Nephron progenitor cell (in vitro differentiated cells): ENCODE measurements around the gene P2RY2.

ENCODE experiments used
- DNase-seq: peaks from one replicate; pipeline ENCODE4 v3.0.0; 2021
- H3K27ac Mint-ChIP-seq: 2 replicates; pipeline ENCODE4 v1.8.0; 2021; ENCODE audit warnings: mild to moderate bottlenecking, moderate library complexity, mixed read lengths
- H3K27me3 Mint-ChIP-seq: 2 replicates; pipeline ENCODE4 v1.8.0; 2021; ENCODE audit warnings: mild to moderate bottlenecking, low read depth, mixed read lengths; ENCODE audit not compliant: poor library complexity
- H3K36me3 Mint-ChIP-seq: 2 replicates; pipeline ENCODE4 v1.8.0; 2021; ENCODE audit warnings: low read depth, mixed read lengths
- H3K4me1 Mint-ChIP-seq: 2 replicates; pipeline ENCODE4 v1.8.0; 2021; ENCODE audit warnings: mixed read lengths
- H3K4me3 Mint-ChIP-seq: 2 replicates; pipeline ENCODE4 v1.8.0; 2021; ENCODE audit warnings: mild to moderate bottlenecking, moderate library complexity, mixed read lengths
- H3K9me3 Mint-ChIP-seq: 2 replicates; pipeline ENCODE4 v1.8.0; 2021; ENCODE audit warnings: mild to moderate bottlenecking, moderate library complexity, mixed read lengths
- CTCF ChIP-seq: fragments of 200-600 bp; sonication (generic); IDR thresholded peaks from 2 replicates; pipeline ENCODE4 v1.5.0; 2021; ENCODE audit warnings: antibody characterized with exemption

The P2RY2 gene

GRCh38 chr11:73177380-73177777, 40.7 kb upstream of the P2RY2 start:
- no peak for DNase-seq
- Mint-ChIP-seq H3K27me3 (peaks cover 34% of the 10 kb centered on the region), H3K36me3 (no peaks in the 10 kb centered on the region), H3K4me3 (no peak overlapping the region), H3K4me1 (peaks cover 21% of the 10 kb centered on the region), H3K9me3 (peaks cover 4% of the 10 kb centered on the region), H3K27ac (no peak overlapping the region)
- no peak for TF ChIP-seq CTCF

GRCh38 chr11:73177778-73178539, 40.1 kb upstream of the P2RY2 start:
- peaks cover 4% of the 10 kb centered on the region for H3K9me3 Mint-ChIP-seq
- peak; percentile 62 for TF ChIP-seq CTCF
- peak; percentile 69 for DNase-seq
- H3K27ac Mint-ChIP-seq, result no peak overlapping the region
- H3K36me3 Mint-ChIP-seq, result no peaks in the 10 kb centered on the region
- no peak overlapping the region for H3K4me3 Mint-ChIP-seq
- peaks cover 19% of the 10 kb centered on the region for H3K4me1 Mint-ChIP-seq
- peaks cover 37% of the 10 kb centered on the region for H3K27me3 Mint-ChIP-seq

GRCh38 chr11:73178681-73179080, 39.4 kb upstream of the P2RY2 start:
- H3K4me3 Mint-ChIP-seq, result no peak overlapping the region
- DNase-seq, result no peak
- H3K4me1 Mint-ChIP-seq, result peaks cover 16% of the 10 kb centered on the region
- H3K27ac Mint-ChIP-seq, result no peak overlapping the region
- H3K36me3 Mint-ChIP-seq, result no peaks in the 10 kb centered on the region
- H3K27me3 Mint-ChIP-seq, result peaks cover 44% of the 10 kb centered on the region
- peaks cover 4% of the 10 kb centered on the region for H3K9me3 Mint-ChIP-seq
- TF ChIP-seq CTCF, result no peak

GRCh38 chr11:73182824-73183321, 35.2 kb upstream of the P2RY2 start:
- Mint-ChIP-seq H3K4me3 (no peak overlapping the region), H3K9me3 (peaks cover 4% of the 10 kb centered on the region), H3K36me3 (no peaks in the 10 kb centered on the region), H3K27me3 (peaks cover 50% of the 10 kb centered on the region), H3K4me1 (peaks cover 2% of the 10 kb centered on the region), H3K27ac (no peak overlapping the region)
- no peak for DNase-seq
- TF ChIP-seq CTCF, result no peak

GRCh38 chr11:73184953-73185671, 33.0 kb upstream of the P2RY2 start:
- peak; percentile 75 for TF ChIP-seq CTCF
- Mint-ChIP-seq H3K9me3 (peaks cover 4% of the 10 kb centered on the region), H3K4me1 (peaks cover 10% of the 10 kb centered on the region), H3K27me3 (peaks cover 33% of the 10 kb centered on the region), H3K27ac (no peak overlapping the region), H3K36me3 (no peaks in the 10 kb centered on the region), H3K4me3 (no peak overlapping the region)
- DNase-seq, result peak; percentile 70
